Measurements from ENCODE around the gene PSMD14.

DNA sequence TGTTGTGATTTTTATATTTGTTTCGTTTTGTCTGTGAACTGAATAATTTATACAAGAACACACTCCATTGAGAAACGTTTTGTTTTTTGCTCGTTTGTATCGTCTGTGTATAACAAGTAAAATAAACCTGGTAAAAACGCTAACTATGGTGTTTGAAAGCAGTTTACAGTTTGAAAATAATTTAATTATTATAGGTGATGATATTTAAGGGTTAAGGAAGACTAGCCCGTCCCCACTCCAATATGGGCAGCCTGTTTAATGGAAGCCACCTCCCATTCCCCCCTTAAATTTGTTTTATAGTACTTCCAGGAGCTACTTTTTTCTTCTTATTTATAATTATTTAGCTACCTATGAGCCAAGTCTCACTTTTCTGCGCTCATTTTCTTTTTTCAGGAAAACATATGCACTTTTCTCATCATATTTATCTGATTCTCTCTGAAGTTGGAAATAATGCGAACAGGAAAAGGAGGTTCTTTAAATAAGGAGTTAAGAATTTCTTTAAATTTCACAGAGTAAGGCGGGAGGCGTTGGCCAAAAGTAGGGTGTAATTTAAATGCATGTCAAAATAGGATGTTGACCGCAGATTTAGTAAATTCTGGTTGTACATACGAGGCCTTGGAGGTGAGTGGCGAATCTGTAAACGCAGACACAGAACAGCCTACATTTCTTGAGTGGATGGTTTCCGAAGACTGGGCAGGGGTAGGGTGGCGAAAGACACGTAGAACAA lies 117.7 kb downstream of the PSMD14 start:
- TF ChIP-seq GABPA (IDR thresholded peaks at IDR 0.05; ENCODE audit: borderline replicate concordance, insufficient read depth, low read length), result no peak
- no peak for TF ChIP-seq ATF2 (IDR thresholded peaks at IDR 0.05; ENCODE audit: low read length)
- TF ChIP-seq SIN3A (conservative IDR thresholded peaks at IDR 0.05 in 1 of 2, IDR thresholded peaks at IDR 0.05 in 1 of 2; ENCODE audit: low read depth in 1 of 2, low read length in 2 of 2), result no peak
- TF ChIP-seq TAF7 (optimal IDR thresholded peaks at IDR 0.05; ENCODE audit: borderline replicate concordance, low read depth, low read length), result no peak
- TF ChIP-seq POLR2A (IDR thresholded peaks at IDR 0.05; ENCODE audit: control extremely low read depth in 1 of 2, low read depth in 2 of 2, low read length in 2 of 2), result no peak

All from H1 (cell line).